ENCODE measurements around the gene SPG7.

SPG7 gene

DNA sequence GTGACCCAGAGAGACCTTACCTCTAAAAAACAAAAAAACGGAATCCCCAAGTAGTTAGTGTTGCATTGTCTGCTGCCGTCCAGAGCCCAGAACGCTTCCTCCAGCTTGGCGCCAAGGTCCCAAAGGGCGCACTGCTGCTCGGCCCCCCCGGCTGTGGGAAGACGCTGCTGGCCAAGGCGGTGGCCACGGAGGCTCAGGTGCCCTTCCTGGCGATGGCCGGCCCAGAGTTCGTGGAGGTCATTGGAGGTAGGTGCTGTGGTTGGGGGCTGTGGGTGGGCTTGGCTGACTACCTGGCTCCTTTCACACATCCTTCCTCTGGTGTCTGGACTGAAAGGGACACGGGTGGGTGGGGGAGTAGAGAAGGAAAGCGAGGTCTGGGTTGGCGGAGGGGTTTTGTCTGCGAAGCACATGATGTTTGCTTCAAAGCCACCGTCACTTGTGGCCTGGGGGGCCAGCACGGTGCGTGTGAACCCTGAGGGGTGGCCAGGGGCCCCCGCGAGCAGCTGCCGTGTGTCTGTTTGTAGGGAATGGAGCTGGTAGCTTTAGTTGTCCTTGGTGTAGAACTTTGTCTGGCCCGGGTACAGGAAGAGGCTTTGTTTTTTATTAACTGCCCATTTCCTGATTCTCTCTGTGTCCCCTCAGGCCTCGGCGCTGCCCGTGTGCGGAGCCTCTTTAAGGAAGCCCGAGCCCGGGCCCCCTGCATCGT is 23.8 kb downstream of the SPG7 start:
- TF ChIP-seq, protein P1, sequence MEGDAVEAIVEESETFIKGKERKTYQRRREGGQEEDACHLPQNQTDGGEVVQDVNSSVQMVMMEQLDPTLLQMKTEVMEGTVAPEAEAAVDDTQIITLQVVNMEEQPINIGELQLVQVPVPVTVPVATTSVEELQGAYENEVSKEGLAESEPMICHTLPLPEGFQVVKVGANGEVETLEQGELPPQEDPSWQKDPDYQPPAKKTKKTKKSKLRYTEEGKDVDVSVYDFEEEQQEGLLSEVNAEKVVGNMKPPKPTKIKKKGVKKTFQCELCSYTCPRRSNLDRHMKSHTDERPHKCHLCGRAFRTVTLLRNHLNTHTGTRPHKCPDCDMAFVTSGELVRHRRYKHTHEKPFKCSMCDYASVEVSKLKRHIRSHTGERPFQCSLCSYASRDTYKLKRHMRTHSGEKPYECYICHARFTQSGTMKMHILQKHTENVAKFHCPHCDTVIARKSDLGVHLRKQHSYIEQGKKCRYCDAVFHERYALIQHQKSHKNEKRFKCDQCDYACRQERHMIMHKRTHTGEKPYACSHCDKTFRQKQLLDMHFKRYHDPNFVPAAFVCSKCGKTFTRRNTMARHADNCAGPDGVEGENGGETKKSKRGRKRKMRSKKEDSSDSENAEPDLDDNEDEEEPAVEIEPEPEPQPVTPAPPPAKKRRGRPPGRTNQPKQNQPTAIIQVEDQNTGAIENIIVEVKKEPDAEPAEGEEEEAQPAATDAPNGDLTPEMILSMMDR (conservative IDR thresholded peaks at IDR 0.05; ENCODE audit: low read depth, low read length): no peak
- no peak overlapping the region for H3K27ac ChIP-seq
- no peaks in the 10 kb centered on the region for H3K27me3 ChIP-seq (ENCODE audit: insufficient read depth, low read depth)
- H3K36me3 ChIP-seq (ENCODE audit: insufficient read depth): peaks cover 5% of the 10 kb centered on the region; the same call in 1 of the 2 replicates
- no peak overlapping the region for H3K9ac ChIP-seq
- no peaks in the 10 kb centered on the region; the same call in 1 of the 2 replicates for H3K79me2 ChIP-seq (ENCODE audit: insufficient read depth, low read depth)
- H2AFZ ChIP-seq (ENCODE audit: low read depth): no peak overlapping the region
- H3K4me1 ChIP-seq (ENCODE audit: low read depth, poor library complexity, severe bottlenecking): no peaks in the 10 kb centered on the region
- no peak overlapping the region for H3K4me2 ChIP-seq
- no peak overlapping the region for H3K4me3 ChIP-seq (IDR thresholded peaks at IDR 0.05; ENCODE audit: insufficient read depth, low read depth, low read length)
- H4K20me1 ChIP-seq (ENCODE audit: insufficient read depth): no peaks in the 10 kb centered on the region

- Histone ChIP-seq H3K9ac (no peak overlapping the region), H3K36me3 (ENCODE audit: insufficient read depth) (peaks cover under 1% of the 10 kb centered on the region; the same call in 1 of the 2 replicates), H4K20me1 (ENCODE audit: insufficient read depth) (no peaks in the 10 kb centered on the region), H2AFZ (ENCODE audit: low read depth) (no peak overlapping the region), H3K4me3 (IDR thresholded peaks at IDR 0.05; ENCODE audit: insufficient read depth, low read depth, low read length) (no peak overlapping the region), H3K27me3 (ENCODE audit: insufficient read depth, low read depth) (no peaks in the 10 kb centered on the region), H3K27ac (no peak overlapping the region), H3K4me2 (no peak overlapping the region), H3K79me2 (ENCODE audit: insufficient read depth, low read depth) (no peaks in the 10 kb centered on the region; the same call in 1 of the 2 replicates), H3K4me1 (ENCODE audit: low read depth, poor library complexity, severe bottlenecking) (no peaks in the 10 kb centered on the region)
- TF ChIP-seq, protein P1 (conservative IDR thresholded peaks at IDR 0.05; ENCODE audit: low read depth, low read length): no peak
Measured at GRCh38 chr16:89534252-89534756, 26.1 kb downstream of the SPG7 start.

- H3K4me1 ChIP-seq (ENCODE audit: low read depth, poor library complexity, severe bottlenecking): no peaks in the 10 kb centered on the region
- no peaks in the 10 kb centered on the region; the same call in 1 of the 2 replicates for H3K79me2 ChIP-seq (ENCODE audit: insufficient read depth, low read depth)
- H3K4me2 ChIP-seq: no peak overlapping the region
- H3K9ac ChIP-seq: no peak overlapping the region
- no peaks in the 10 kb centered on the region for H4K20me1 ChIP-seq (ENCODE audit: insufficient read depth)
- no peak overlapping the region for H3K4me3 ChIP-seq (IDR thresholded peaks at IDR 0.05; ENCODE audit: insufficient read depth, low read depth, low read length)
- H2AFZ ChIP-seq (ENCODE audit: low read depth): no peak overlapping the region
- no peaks in the 10 kb centered on the region; the same call in 1 of the 2 replicates for H3K36me3 ChIP-seq (ENCODE audit: insufficient read depth)
- TF ChIP-seq, protein P1 (conservative IDR thresholded peaks at IDR 0.05; ENCODE audit: low read depth, low read length): no peak
- no peak overlapping the region for H3K27ac ChIP-seq
- H3K27me3 ChIP-seq (ENCODE audit: insufficient read depth, low read depth): no peaks in the 10 kb centered on the region
Measured at GRCh38 chr16:89536371-89536770, 28.2 kb downstream of the SPG7 start.

DNA sequence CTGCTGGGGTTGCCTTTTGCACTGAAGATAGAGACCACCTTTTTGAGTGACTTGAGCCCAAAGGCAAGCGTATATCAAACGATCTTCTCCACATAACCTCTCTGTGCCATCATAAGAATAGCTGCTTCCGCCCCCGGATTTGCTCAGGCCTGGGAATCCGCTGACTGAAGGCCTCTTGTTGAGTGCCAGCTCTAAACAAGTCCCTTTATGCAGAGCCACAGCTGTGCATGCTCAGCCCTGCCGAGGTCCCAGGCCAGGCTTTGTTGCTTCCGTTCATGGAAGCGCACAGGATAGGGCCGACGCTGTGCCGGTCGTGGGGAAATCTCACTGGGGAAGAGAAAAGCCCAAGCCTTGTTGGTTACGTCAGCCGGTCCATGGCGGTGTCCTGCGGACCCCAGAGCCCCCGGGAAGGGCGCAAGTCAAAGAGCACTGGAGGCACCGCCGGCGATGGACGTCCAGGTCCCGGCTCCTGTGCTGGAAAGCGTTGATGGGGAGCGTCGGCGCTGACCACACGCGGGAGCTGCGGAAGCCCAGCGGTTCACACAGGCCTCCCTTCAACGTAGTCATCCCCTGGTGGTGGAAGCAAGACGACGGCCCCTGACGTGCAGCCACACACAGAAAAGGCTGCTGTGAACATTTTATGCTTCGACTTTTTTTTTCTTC is 28.8 kb downstream of the SPG7 start:
- H3K27me3 ChIP-seq (ENCODE audit: insufficient read depth, low read depth): no peaks in the 10 kb centered on the region
- no peak overlapping the region for H3K27ac ChIP-seq
- H3K4me2 ChIP-seq: no peak overlapping the region
- H2AFZ ChIP-seq (ENCODE audit: low read depth): no peak overlapping the region
- H3K4me1 ChIP-seq (ENCODE audit: low read depth, poor library complexity, severe bottlenecking): no peaks in the 10 kb centered on the region
- TF ChIP-seq, protein P1 (conservative IDR thresholded peaks at IDR 0.05; ENCODE audit: low read depth, low read length): no peak
- H3K4me3 ChIP-seq (IDR thresholded peaks at IDR 0.05; ENCODE audit: insufficient read depth, low read depth, low read length): no peak overlapping the region
- H4K20me1 ChIP-seq (ENCODE audit: insufficient read depth): no peaks in the 10 kb centered on the region
- no peak overlapping the region for H3K9ac ChIP-seq
- H3K36me3 ChIP-seq (ENCODE audit: insufficient read depth): no peaks in the 10 kb centered on the region; the same call in 1 of the 2 replicates
- H3K79me2 ChIP-seq (ENCODE audit: insufficient read depth, low read depth): no peaks in the 10 kb centered on the region; the same call in 1 of the 2 replicates
